ENCODE measurements around the gene PCGF6. TPM values are rescaled to one million over a fixed set of nuclear protein-coding genes. Genes with fewer than 3 reads are reported as not detected.

The PCGF6 gene
- polyA plus RNA-seq, 1 donor (not counting 4 experiments of a cell fraction or from before 2014, with no cell fraction given), result 11.1 TPM

DNA sequence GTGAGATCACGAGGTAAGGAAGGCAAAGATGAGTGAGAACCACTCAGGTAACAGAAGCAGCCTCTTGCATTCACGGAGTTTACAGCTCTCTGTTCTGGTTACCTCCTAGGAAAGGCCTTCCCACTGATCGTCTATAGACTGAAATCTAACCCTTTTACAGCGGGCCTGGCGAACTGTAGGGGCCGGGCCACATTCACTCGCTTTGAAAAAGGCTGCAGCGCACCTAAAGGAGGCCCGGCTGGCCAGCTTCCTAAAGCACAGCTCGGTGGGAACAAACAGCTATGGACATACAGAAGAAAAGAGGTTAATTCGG, 44.8 kb upstream of the PCGF6 start:
- H3K4me2 ChIP-seq (ENCODE audit: control insufficient read depth, extremely low read depth, insufficient read depth, low read depth, low read length), result peak overlapping the region; percentile 81

GRCh38 chr10:103394180-103394579, 43.2 kb upstream of the PCGF6 start:
- dilution Hi-C loops (cut with MboI; ENCODE audit: extremely low pct_ligation_motif_present, low sequenced_read_pairs), result no loop called here
- no peak overlapping the region for H3K27ac ChIP-seq (ENCODE audit: control insufficient read depth, insufficient read depth, low read length)
- no peaks in the 10 kb centered on the region for H3K9me1 ChIP-seq (ENCODE audit: control insufficient read depth, extremely low read depth, insufficient read depth, low read length)
- H3K9me3 ChIP-seq (ENCODE audit: control insufficient read depth, low read depth, low read length), result no peaks in the 10 kb centered on the region
- no peak overlapping the region for H2AFZ ChIP-seq (ENCODE audit: control insufficient read depth, low read length)
- peaks cover 12 to 21% of the 10 kb centered on the region in 2 experiments for H3K36me3 ChIP-seq (ENCODE audit: control insufficient read depth in 2 of 2, extremely low read depth in 1 of 2, insufficient read depth in 2 of 2, low read length in 2 of 2)
- FAIRE-seq, result no peak
- peaks cover 70% of the 10 kb centered on the region for H3K79me2 ChIP-seq (ENCODE audit: control insufficient read depth, insufficient read depth, low read length)
- no peaks in the 10 kb centered on the region for H4K20me1 ChIP-seq (ENCODE audit: control insufficient read depth, extremely low read depth, insufficient read depth, low read length)
- no peak overlapping the region for H3K4me3 ChIP-seq (ENCODE audit: control insufficient read depth in 2 of 3, extremely low read depth in 1 of 3, insufficient read depth in 2 of 3, low read depth in 1 of 3, low read length in 3 of 3)
- no peak overlapping the region for H3K4me2 ChIP-seq (ENCODE audit: control insufficient read depth, extremely low read depth, insufficient read depth, low read depth, low read length)
- H3K4me1 ChIP-seq (ENCODE audit: control insufficient read depth, extremely low read depth, insufficient read depth, low read length), result peaks cover 17% of the 10 kb centered on the region
- DNase-seq (ENCODE audit: low read depth, low spot score), result no peak
- no peaks in the 10 kb centered on the region for H3K27me3 ChIP-seq (ENCODE audit: control insufficient read depth, extremely low read depth, insufficient read depth, low read length)
- H3K9ac ChIP-seq (ENCODE audit: control insufficient read depth, extremely low read depth, insufficient read depth, low read length), result no peak overlapping the region
- TF ChIP-seq EZH2 (IDR thresholded peaks at IDR 0.05; ENCODE audit: low read length) (no peak), CTCF (optimal IDR thresholded peaks at IDR 0.05 in 1 of 3, IDR thresholded peaks at IDR 0.05 in 1 of 3, conservative IDR thresholded peaks at IDR 0.05 in 1 of 3; ENCODE audit: extremely low read depth in 1 of 3, insufficient read depth in 2 of 3, low read length in 3 of 3) (no peak)

More for the DNA sequence above, 44.8 kb upstream of the PCGF6 start:
- dilution Hi-C loops (cut with MboI; ENCODE audit: extremely low pct_ligation_motif_present, low sequenced_read_pairs), result no loop called here
- Histone ChIP-seq H3K9me3 (ENCODE audit: control insufficient read depth, low read depth, low read length) (no peaks in the 10 kb centered on the region), H3K4me3 (ENCODE audit: control insufficient read depth in 2 of 3, extremely low read depth in 1 of 3, insufficient read depth in 2 of 3, low read depth in 1 of 3, low read length in 3 of 3) (peak overlapping the region; percentile 65 to 98 (median 93)), H3K36me3 (ENCODE audit: control insufficient read depth in 2 of 2, extremely low read depth in 1 of 2, insufficient read depth in 2 of 2, low read length in 2 of 2) (peaks cover 16 to 26% of the 10 kb centered on the region in 2 experiments), H4K20me1 (ENCODE audit: control insufficient read depth, extremely low read depth, insufficient read depth, low read length) (no peaks in the 10 kb centered on the region), H3K9me1 (ENCODE audit: control insufficient read depth, extremely low read depth, insufficient read depth, low read length) (no peaks in the 10 kb centered on the region), H2AFZ (ENCODE audit: control insufficient read depth, low read length) (peak overlapping the region; percentile 64), H3K27me3 (ENCODE audit: control insufficient read depth, extremely low read depth, insufficient read depth, low read length) (no peaks in the 10 kb centered on the region), H3K4me1 (ENCODE audit: control insufficient read depth, extremely low read depth, insufficient read depth, low read length) (peaks cover 17% of the 10 kb centered on the region), H3K27ac (ENCODE audit: control insufficient read depth, insufficient read depth, low read length) (peak overlapping the region; percentile 74), H3K9ac (ENCODE audit: control insufficient read depth, extremely low read depth, insufficient read depth, low read length) (peak overlapping the region; percentile 90), H3K79me2 (ENCODE audit: control insufficient read depth, insufficient read depth, low read length) (peaks cover 79% of the 10 kb centered on the region)
- TF ChIP-seq CTCF (optimal IDR thresholded peaks at IDR 0.05 in 1 of 3, IDR thresholded peaks at IDR 0.05 in 1 of 3, conservative IDR thresholded peaks at IDR 0.05 in 1 of 3; ENCODE audit: extremely low read depth in 1 of 3, insufficient read depth in 2 of 3, low read length in 3 of 3) (no peak), EZH2 (IDR thresholded peaks at IDR 0.05; ENCODE audit: low read length) (no peak)
- FAIRE-seq (no peak), DNase-seq (ENCODE audit: low read depth, low spot score) (no peak)

Data from keratinocyte (primary cell).